Measurements from ENCODE around the gene HAPSTR1.

The HAPSTR1 gene

DNA sequence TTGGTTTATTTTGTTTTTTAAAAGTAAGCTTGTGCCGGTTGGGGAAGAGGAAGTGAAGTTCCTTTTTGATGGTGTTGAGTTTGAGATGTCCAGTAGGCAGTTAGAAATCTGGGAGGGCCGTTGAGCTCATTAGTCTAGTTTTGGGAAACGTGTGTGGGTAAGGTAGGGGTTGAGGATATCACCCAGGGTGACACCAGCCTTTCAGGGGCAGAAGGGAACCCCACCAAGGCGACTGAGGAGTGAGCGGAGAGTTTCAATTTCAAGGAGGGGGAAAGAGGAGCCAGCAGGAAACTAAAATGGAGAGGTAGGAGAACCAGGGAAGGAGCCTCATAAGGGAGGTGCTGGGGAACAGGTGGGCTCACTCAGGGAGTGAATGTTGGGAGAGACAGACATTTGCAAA is 22.7 kb downstream of the HAPSTR1 start:
- DNase-seq (ENCODE audit: low read depth), result no peak
- no peak overlapping the region for H3K4me3 ChIP-seq (ENCODE audit: low read depth, low read length)
- TF ChIP-seq, protein P1, sequence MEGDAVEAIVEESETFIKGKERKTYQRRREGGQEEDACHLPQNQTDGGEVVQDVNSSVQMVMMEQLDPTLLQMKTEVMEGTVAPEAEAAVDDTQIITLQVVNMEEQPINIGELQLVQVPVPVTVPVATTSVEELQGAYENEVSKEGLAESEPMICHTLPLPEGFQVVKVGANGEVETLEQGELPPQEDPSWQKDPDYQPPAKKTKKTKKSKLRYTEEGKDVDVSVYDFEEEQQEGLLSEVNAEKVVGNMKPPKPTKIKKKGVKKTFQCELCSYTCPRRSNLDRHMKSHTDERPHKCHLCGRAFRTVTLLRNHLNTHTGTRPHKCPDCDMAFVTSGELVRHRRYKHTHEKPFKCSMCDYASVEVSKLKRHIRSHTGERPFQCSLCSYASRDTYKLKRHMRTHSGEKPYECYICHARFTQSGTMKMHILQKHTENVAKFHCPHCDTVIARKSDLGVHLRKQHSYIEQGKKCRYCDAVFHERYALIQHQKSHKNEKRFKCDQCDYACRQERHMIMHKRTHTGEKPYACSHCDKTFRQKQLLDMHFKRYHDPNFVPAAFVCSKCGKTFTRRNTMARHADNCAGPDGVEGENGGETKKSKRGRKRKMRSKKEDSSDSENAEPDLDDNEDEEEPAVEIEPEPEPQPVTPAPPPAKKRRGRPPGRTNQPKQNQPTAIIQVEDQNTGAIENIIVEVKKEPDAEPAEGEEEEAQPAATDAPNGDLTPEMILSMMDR (IDR thresholded peaks at IDR 0.05; ENCODE audit: low read depth, low read length, missing control alignments), result no peak

DNA sequence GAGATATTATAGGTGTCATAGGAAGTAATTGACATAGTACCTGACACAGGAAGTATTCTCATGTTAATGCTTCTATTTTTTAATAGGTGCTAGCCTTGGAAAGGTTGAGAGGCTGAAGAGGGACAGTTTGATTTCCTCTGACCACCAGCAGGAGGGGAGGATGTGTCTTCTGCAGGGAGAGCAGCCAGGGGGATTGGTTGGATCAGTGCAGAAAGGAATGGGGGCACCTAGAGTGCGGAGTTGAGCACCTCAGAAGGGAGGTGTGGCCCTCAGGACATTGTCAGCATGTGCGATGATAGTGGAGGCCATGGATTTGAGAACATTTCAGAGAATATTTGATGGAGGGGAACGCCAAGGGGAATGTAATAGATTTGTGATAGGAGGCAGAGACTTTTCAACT is 23.4 kb downstream of the HAPSTR1 start:
- TF ChIP-seq, protein P1 (IDR thresholded peaks at IDR 0.05; ENCODE audit: low read depth, low read length, missing control alignments), result no peak
- DNase-seq (ENCODE audit: low read depth), result no peak
- H3K4me3 ChIP-seq (ENCODE audit: low read depth, low read length), result no peak overlapping the region

DNA sequence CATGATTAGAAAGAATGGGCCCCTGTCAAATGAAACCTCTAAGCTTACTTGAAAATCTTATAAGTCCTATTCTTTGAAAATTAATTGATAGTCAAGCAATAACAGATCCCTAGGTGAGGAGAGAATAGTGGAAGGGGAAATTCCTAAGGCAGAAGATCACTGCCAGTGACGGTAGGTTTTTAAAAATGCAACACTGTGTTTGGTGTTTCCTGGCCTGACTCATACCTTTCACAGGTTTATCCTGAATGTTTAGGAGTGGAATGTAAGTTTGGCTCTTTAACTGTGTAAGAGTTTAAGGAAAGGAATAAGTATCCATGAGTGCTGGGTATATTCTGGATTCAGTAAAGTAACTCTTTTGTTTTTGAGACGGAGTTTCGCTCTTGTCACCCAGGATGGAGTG is 23.8 kb downstream of the HAPSTR1 start:
- no peak overlapping the region for H3K4me3 ChIP-seq (ENCODE audit: low read depth, low read length)
- TF ChIP-seq, protein P1 (IDR thresholded peaks at IDR 0.05; ENCODE audit: low read depth, low read length, missing control alignments), result no peak
- DNase-seq (ENCODE audit: low read depth), result no peak

DNA sequence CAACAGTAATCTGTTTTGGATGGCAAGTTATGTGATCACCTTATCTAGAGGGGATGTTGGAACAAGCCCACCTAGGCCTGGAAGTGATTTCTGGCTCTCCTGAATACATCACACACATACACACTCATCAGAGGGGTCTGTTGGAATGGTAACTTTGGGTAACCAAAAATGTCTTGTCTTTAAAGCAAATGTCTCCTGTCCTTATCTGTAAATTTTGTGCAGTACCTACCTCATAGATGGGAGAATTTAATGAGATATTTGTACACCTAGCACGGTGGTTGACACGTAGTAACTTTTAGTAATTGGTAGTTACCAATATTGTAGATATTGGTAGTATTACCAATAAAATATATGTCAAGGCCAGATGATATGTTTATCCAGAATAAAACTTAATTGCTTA is 24.7 kb downstream of the HAPSTR1 start:
- TF ChIP-seq, protein P1 (IDR thresholded peaks at IDR 0.05; ENCODE audit: low read depth, low read length, missing control alignments), result no peak
- no peak overlapping the region for H3K4me3 ChIP-seq (ENCODE audit: low read depth, low read length)
- DNase-seq (ENCODE audit: low read depth), result no peak

DNA sequence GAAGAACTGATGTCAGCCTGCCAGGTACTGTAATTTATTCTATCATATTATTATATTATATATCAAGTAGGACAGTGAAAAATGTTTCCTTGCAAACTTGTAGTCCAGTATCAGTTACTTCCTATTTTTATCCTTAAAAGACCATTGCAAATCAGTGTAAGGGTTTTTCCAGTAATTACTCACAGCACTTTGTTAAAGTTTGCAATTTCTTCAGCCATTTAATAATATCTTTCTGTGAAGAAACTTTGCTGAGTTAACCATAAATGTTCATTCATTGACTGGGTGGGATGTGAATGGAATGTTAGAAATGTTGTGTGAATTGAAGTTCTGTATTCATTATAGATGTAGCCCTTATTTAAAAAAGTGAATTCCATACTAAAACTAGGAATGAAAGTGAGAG is 26.7 kb downstream of the HAPSTR1 start:
- H3K4me3 ChIP-seq (ENCODE audit: low read depth, low read length), result no peak overlapping the region
- no peak for DNase-seq (ENCODE audit: low read depth)
- TF ChIP-seq, protein P1 (IDR thresholded peaks at IDR 0.05; ENCODE audit: low read depth, low read length, missing control alignments), result no peak

DNA sequence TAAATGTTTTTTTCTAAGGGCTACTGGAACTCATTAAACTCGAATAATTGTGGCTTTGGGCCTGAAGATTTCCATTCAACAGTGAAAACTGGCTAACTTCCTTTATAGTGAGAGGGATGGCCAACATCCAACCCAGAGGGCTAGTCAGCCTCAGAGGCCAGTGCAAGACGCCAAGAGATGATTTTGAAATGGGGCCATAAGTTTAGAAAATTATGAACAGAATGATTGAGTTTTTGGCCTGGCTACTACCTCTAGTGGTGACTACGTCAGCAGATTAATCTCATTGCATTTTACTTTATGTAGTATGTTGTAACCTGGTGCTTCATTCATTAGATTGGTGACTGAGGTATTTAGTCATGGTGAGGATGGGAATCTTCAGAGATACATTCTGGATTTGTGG is 28.4 kb downstream of the HAPSTR1 start:
- no peak overlapping the region for H3K4me3 ChIP-seq (ENCODE audit: low read depth, low read length)
- no peak for DNase-seq (ENCODE audit: low read depth)
- TF ChIP-seq, protein P1 (IDR thresholded peaks at IDR 0.05; ENCODE audit: low read depth, low read length, missing control alignments), result no peak

DNA sequence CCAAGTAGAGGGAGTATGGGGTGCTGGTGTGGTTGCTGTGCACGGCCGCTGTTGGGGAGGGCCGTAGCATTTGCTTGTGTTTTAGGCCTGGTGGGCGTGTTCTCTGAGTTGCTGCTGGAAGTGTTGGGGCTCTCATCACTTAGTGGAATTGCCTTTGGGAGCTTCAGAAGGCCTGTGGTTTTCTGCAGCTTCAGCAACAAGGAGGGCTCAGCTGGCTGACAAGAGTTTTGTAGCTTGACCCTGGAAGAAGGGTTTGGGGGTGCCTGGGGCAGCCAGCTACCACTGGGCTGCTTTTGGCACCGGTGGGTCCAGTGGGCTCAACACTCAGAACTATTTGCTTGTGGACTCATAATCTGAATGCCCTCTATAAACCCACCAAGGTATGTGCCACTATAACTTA is 30.9 kb downstream of the HAPSTR1 start:
- H3K4me3 ChIP-seq (ENCODE audit: low read depth, low read length), result no peak overlapping the region
- TF ChIP-seq, protein P1 (IDR thresholded peaks at IDR 0.05; ENCODE audit: low read depth, low read length, missing control alignments), result no peak

More for the DNA sequence above, 30.9 kb downstream of the HAPSTR1 start:
- DNase-seq (ENCODE audit: low read depth), result no peak

Data from GM12864 (cell line).